Gastrocnemius medialis (tissue), 4 donors: ENCODE data around the gene CLDN4.

Experiments
- POLR2A ChIP-seq, 2 donors: fragments of 450-650 bp; IDR thresholded peaks; one replicate each; pipeline ENCODE4 v1.6.1; 2017; ENCODE audit warnings: antibody characterized with exemption in 2 of 2, mild to moderate bottlenecking in 2 of 2, moderate library complexity in 2 of 2
- TF ChIP-seq, protein P1 (sequence below), 5 experiments: fragments of 450-650 bp in 3 of 5; fragments of 200-600 bp in 2 of 5; sonication (generic) in 2 of 5; IDR thresholded peaks in 4 of 5; conservative IDR thresholded peaks in 1 of 5; 1 replicate in 4 of 5; 2 replicates in 1 of 5; pipeline ENCODE4 v1.5.1; 2016 to 2019; ENCODE audit warnings: antibody characterized with exemption in 5 of 5, mild to moderate bottlenecking in 3 of 5, moderate library complexity in 3 of 5

DNA sequence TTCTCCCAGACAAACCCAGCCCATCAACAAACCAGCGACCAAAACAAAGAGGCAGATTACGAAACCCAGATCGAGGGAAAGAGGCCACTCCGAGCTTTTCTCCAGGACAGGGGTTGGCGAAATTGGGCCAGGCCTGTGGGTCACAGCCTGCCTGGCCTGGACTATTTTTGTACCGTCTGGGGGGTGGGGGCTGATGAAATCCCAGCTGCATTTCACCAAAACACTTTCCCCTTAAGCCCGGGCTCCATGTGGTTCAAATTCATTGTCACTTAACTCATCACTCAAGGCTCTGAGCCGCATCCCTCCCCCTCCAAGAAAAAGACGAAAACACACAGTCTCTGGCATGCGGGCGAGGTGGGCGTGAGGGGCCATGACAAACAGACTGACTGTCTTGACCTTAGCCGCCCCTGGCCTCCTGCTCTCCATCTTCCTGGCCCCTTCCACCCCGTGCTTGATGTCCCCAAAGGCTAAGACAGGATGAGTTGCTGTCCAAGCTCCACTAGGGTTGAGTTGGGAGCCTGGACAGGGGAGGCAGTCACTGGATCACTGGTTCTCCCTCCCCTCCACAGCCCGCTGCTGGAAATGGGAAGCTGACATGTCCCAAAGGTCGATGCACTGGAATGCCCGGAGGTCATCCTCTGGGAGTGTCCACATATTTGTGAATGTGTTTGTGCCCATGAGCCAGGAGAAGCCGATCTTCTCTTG lies 49.3 kb downstream of the CLDN4 start:
- no peak for TF ChIP-seq POLR2A (IDR thresholded peaks at IDR 0.05)
- TF ChIP-seq, protein P1, sequence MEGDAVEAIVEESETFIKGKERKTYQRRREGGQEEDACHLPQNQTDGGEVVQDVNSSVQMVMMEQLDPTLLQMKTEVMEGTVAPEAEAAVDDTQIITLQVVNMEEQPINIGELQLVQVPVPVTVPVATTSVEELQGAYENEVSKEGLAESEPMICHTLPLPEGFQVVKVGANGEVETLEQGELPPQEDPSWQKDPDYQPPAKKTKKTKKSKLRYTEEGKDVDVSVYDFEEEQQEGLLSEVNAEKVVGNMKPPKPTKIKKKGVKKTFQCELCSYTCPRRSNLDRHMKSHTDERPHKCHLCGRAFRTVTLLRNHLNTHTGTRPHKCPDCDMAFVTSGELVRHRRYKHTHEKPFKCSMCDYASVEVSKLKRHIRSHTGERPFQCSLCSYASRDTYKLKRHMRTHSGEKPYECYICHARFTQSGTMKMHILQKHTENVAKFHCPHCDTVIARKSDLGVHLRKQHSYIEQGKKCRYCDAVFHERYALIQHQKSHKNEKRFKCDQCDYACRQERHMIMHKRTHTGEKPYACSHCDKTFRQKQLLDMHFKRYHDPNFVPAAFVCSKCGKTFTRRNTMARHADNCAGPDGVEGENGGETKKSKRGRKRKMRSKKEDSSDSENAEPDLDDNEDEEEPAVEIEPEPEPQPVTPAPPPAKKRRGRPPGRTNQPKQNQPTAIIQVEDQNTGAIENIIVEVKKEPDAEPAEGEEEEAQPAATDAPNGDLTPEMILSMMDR (IDR thresholded peaks at IDR 0.05 in 4 of 5, conservative IDR thresholded peaks at IDR 0.05 in 1 of 5) = no peak
